D341Med (cell line): ENCODE results near the gene MBOAT1.
A peak's percentile ranks its signal among the peaks of the same experiment; 100 is the strongest.
"Not testable (repeated sequence)": the region's sequence is repeated elsewhere in the genome, so short reads cannot be mapped to it uniquely, and the experiment has no call there.

Experiments used
- DNase-seq: peaks from one replicate; pipeline ENCODE4 v3.0.0; 2012; ENCODE audit warnings: low spot score

The MBOAT1 gene

GRCh38 chr6:20212392-20213111, at the start of gene MBOAT1:
Gene MBOAT1 (minus strand): TSS chr6:20212469. CDS start chr6:20212234, 235 bp downstream.
- DNase-seq, result peak; percentile 85

GRCh38 chr6:20261685-20262084, 49.4 kb upstream of the MBOAT1 start:
- DNase-seq, result no peak

- no peak for DNase-seq
These were observed 48.1 kb upstream of the MBOAT1 start for GRCh38 chr6:20260360-20260759.

GRCh38 chr6:20259316-20260049, 47.2 kb upstream of the MBOAT1 start:
- DNase-seq, result no peak

GRCh38 chr6:20255428-20255827, 43.2 kb upstream of the MBOAT1 start:
- DNase-seq, result no peak

- DNase-seq, result no peak
These were observed 42.0 kb upstream of the MBOAT1 start for GRCh38 chr6:20254295-20254694.

GRCh38 chr6:20253021-20253420, 40.8 kb upstream of the MBOAT1 start:
- no peak for DNase-seq

GRCh38 chr6:20252311-20252710, 40.0 kb upstream of the MBOAT1 start:
- no peak for DNase-seq

GRCh38 chr6:20251525-20251924, 39.3 kb upstream of the MBOAT1 start:
- DNase-seq, result no peak

GRCh38 chr6:20246125-20246524, 33.9 kb upstream of the MBOAT1 start:
- no peak for DNase-seq

- not testable (repeated sequence) for DNase-seq
These were observed 32.8 kb upstream of the MBOAT1 start for GRCh38 chr6:20244807-20245681.

GRCh38 chr6:20243288-20243687, 31.0 kb upstream of the MBOAT1 start:
- DNase-seq, result no peak

- no peak for DNase-seq
These were observed 30.1 kb upstream of the MBOAT1 start for GRCh38 chr6:20242397-20242796.

GRCh38 chr6:20241102-20241501, 28.8 kb upstream of the MBOAT1 start:
- DNase-seq, result no peak

GRCh38 chr6:20238688-20239587, 26.7 kb upstream of the MBOAT1 start:
- DNase-seq, result no peak

GRCh38 chr6:20237677-20238460, 25.6 kb upstream of the MBOAT1 start:
- DNase-seq, result no peak

- DNase-seq, result no peak
These were observed 24.8 kb upstream of the MBOAT1 start for GRCh38 chr6:20236909-20237600.

GRCh38 chr6:20236344-20236743, 24.1 kb upstream of the MBOAT1 start:
- no peak for DNase-seq

- DNase-seq, result no peak
These were observed 22.8 kb upstream of the MBOAT1 start for GRCh38 chr6:20235041-20235440.

GRCh38 chr6:20234136-20234535, 21.9 kb upstream of the MBOAT1 start:
- DNase-seq, result no peak
